Neural cell (in vitro differentiated cells): Measurements from ENCODE around the gene OR13F1.

Experiments
- CTCF ChIP-seq: fragments of 450-650 bp; IDR thresholded peaks from 2 replicates; pipeline ENCODE4 v1.5.1; 2014; ENCODE audit warnings: antibody characterized with exemption, mild to moderate bottlenecking, moderate library complexity; ENCODE audit not compliant: poor library complexity, severe bottlenecking
- EP300 ChIP-seq: fragments of 450-650 bp; conservative IDR thresholded peaks from 2 replicates; pipeline ENCODE4 v1.6.1; 2014; ENCODE audit warnings: antibody characterized with exemption, mild to moderate bottlenecking, moderate library complexity; ENCODE audit not compliant: poor library complexity, severe bottlenecking
- EZH2 ChIP-seq: fragments of 200-600, 300-800 bp; shearing (Covaris generic), sonication (generic); IDR thresholded peaks from 2 replicates; pipeline ENCODE4 v1.6.1; 2014; ENCODE audit warnings: antibody characterized with exemption, low read length, borderline replicate concordance, mild to moderate bottlenecking; ENCODE audit not compliant: insufficient read depth, poor library complexity, severe bottlenecking
- POLR2AphosphoS5 ChIP-seq: IDR thresholded peaks from 2 replicates; pipeline ENCODE4 v1.6.1; 2012
- SMC3 ChIP-seq: fragments of 450-650 bp; conservative IDR thresholded peaks from 2 replicates; pipeline ENCODE4 v1.6.1; 2014; ENCODE audit warnings: antibody characterized with exemption, mild to moderate bottlenecking, moderate library complexity; ENCODE audit not compliant: poor library complexity

GRCh38 chr9:104482921-104483570, 21.0 kb upstream of the OR13F1 start:
- no peak for TF ChIP-seq CTCF
- no peak for TF ChIP-seq EZH2
- TF ChIP-seq POLR2AphosphoS5 = no peak
- no peak for TF ChIP-seq EP300
- TF ChIP-seq SMC3 = no peak
